GM21576 (cell line): ENCODE results near the gene DPYSL3.
"Not testable (repeated sequence)": the region's sequence is repeated elsewhere in the genome, so short reads cannot be mapped to it uniquely, and the experiment has no call there.

ENCODE experiments used
- ATAC-seq: cut with Tn5 transposase; IDR thresholded peaks from one replicate; pipeline ENCODE4 v1.9.1; 2021; ENCODE audit warnings: mild to moderate bottlenecking, moderate library complexity; ENCODE audit not compliant: unreplicated experiment

Gene DPYSL3

DNA sequence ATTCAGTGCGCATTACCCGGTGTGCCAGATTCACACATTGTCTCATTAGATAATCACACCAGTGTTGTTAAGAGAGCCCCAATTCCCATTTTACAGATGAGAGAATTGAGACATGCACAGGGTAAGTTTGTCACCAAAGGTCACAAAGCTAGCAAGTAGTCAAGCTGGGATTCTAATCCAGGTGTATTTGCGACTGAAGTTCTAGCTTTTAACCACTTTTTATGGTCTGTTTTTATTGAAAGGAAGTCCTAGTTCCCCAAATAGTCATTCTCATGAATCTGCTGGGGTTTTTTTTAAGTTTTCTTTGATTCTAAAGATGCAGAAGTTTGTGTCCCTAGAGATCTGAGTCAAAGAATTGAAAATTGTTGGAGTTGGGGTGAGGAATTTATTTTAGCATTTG lies 136.5 kb downstream of the DPYSL3 start:
- ATAC-seq, result no peak

DNA sequence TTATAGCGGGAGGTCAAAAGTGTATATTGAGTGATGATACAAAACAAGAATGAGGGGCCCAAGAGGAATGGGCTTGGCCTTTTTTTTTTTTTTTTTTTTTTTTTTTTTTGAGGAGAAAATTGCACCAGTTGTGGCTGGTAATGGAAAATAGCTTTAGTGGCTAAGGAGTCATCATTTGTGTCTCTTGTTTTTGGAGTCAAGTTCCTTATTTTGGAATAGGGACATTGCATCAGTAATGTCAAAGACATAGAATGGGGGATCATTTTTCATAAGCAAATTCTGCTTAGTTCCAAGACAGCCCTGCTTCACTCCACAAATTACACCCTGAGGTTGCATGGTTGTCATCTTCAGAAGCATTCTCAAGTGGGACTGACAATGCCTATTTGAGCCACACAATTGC lies 137.7 kb downstream of the DPYSL3 start:
- no peak for ATAC-seq

DNA sequence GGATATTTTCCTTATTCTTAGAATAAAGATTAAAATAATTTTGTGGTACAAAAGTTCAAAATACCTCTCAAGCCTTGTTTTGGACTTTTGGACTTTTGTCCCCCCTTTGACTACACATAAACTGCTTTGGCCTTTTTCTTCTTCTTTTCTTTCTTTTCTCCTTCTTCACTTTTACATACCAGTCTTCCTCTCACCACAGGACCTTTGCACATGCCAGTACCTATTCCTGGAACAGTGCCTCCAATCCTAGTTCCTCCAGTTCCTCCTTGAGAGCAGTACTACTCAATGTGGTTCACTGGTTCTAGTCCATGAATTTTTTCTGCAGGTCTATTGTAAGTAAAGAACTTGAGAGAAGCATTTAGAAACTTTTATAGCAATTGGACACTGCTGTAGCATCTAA lies 138.6 kb downstream of the DPYSL3 start:
- ATAC-seq, result no peak

DNA sequence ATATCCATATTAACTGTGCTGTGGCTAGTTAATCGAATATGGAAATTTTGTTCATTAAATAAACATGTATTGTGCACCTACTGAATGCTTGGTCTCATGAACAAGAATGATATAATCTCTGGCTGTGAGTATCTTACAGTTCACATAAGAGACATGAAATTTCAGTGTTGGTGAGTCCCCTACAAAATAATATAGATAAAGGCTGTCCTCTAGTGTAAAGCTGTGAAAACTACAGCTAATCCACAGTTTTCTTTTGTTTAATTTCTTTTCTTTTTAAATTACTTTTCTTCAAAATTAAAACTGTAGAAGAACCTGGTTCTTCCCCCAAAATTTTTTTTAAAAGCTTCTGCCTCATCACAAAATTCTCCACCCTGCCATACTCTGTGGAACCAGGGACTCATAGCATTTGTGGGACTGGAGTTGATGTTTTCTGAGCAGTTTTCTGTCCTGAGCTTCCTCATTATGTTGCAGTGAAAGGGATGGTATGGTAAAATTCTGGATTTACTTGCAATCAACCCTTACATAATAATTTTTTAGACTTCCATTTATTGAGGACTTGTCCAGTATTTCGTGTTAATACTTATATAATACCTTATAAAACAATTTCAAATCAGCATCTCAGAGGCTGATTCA lies 140.0 kb downstream of the DPYSL3 start:
- ATAC-seq, result no peak

DNA sequence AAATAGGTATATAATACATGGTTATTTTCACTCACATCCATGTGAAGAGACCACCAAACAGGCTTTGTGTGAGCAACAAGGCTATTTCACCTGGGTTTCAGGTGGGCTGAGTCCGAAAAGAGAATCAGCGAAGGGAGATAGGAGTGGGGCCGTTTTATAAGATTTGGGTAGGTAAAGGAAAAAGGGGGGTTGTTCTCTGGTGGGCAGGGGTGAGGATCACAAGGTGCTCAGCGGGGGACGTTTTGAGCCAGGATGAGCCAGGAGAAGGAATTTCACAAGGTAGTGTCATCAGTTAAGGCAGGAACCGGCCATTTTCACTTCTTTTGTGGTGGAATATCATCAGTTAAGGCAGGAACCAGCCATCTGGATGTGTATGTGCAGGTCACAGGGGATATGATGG lies 142.5 kb downstream of the DPYSL3 start:
- not testable (repeated sequence) for ATAC-seq

DNA sequence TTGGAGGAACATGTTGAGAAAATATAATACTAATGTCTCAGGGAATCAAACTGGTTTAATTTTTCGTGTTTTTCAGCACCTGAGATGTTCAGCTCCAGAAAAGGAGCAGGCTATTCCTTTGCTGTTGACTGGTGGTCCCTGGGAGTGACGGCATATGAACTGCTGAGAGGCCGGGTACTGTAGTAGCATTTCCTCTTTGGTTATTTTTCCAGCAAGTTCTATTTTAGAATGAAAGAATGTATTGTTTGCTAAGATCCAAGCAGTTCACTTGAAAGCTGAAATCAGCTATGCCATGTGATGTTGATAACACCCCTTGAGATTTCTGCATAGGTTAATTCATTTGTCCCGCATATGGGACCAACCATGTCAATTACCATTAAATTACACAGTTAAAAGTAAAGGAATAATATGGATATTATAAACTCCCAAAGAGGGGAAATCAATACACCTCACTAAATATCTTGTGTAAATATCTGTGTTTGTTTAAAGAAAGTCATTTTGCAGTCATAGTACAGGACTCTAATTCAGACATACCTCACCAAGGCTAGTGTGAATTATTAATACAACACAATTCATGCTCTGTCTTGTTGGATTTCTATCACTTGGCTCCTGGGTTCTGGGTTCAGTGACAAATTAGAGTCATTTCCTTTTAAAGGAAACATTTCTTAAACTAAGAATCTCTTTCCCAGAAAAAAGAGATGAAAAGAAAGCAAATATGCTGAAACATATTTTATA lies 148.3 kb downstream of the DPYSL3 start:
- ATAC-seq, result no peak

DNA sequence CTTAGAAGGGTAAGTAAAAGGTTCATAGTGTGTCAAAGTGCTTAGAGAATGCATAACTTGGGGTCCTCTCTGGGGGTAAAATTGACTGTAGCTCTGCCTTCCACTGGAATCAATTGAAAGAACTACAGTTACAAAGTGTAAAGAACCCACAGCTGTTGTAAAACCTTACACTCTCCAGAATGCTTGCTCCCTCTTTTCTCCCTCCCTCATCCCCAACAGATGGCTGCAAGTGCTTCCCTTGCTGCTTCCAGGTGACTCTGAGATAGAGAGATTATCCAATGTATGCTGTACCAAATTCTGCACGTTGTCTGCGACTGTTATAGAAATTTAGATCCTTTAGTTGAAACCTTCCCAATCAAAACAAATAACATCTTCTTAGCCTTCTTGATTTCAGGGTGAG lies 149.1 kb downstream of the DPYSL3 start:
- no peak for ATAC-seq

DNA sequence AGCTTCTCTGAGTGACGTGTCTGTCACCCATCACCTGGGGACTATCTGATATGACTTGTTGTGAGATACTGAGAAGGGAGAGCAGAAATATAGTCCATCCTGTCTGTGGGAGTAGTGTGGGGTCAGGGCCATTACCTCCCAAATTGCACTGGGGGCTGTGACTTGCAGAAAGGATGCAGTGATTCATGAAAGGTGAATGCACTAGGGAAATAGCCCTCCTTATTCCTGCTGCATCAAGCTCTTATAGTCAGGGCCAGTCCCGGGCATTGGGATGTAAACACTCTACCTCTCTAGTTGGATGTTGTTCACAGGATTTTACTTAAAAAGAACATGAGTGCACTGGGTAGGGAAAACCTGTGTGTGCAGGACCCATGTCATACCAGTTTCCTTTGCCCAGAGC lies 150.3 kb downstream of the DPYSL3 start:
- ATAC-seq, result no peak

DNA sequence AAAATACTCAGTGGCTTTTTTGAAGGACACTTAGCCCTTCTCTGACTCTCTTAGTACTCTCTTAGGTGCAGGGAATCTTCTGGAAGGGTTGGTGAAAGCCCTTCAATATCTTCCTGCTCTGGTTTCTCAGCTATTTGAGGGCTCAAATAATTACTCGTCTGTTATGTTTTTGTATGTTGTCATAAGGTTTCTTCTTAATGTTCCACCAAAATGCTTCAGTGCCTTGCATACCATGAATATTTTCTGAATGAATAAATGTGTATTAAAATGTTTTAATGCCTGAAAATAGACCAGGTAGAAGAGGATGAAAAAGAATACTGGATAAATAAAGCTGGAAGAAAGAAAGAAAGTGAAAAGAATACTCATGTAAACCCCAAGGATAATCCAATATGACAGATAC lies 150.8 kb downstream of the DPYSL3 start:
- ATAC-seq, result no peak

DNA sequence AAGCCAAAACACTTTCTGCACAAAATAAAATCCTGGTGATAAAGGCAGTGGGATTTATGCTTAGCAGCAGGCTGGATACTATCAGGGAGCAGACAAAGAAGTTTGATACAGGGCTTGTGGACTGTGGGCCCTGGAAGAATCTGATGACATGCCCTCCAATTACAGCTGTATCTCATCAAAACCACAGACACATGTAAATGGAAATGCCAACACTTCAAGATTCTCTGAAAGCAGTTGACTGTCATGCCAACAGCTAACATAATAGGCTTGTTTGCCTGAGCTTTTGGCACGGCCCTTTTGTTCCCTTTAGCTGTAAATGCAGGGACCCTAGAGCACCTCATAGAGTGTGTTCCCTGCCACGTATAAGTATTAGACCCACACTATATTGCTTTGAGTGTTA lies 160.6 kb downstream of the DPYSL3 start:
- ATAC-seq, result no peak

DNA sequence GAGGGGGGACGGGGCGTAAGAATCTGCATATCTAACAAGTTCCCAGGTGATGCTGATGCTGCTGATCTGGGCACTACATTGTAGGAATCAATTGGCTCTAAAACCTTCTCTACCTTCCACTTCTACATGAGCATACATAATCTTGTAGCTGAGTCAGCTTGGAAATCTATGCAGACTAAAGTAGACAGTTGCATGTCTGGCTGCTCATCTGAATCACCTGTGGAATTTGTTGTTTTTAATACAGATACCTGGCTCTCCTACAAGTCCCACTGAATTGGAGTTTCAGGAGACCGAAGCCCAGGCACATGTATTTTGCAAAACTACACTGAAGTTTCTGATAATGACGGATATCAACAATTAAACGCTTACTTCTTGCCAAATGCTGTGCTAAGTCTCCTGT lies 161.4 kb downstream of the DPYSL3 start:
- ATAC-seq, result no peak

DNA sequence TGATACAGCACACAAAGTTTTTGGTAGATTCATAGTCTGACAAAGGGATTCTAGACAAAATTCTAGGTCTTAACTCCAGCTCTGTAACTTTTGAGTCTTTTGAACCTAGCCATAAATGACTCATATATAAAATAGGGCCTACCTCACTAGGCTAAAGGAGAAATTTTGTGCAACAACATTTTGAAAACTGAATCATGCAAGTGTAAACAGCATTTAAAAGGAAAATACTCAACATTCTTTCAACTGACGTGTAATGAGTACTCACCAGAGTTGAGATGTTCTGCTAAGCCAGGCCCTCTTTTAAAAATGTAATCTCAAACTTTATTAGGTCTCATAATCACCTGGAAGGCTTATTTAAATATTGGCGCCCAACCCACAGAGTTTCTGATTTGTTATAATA lies 161.8 kb downstream of the DPYSL3 start:
- ATAC-seq, result no peak

DNA sequence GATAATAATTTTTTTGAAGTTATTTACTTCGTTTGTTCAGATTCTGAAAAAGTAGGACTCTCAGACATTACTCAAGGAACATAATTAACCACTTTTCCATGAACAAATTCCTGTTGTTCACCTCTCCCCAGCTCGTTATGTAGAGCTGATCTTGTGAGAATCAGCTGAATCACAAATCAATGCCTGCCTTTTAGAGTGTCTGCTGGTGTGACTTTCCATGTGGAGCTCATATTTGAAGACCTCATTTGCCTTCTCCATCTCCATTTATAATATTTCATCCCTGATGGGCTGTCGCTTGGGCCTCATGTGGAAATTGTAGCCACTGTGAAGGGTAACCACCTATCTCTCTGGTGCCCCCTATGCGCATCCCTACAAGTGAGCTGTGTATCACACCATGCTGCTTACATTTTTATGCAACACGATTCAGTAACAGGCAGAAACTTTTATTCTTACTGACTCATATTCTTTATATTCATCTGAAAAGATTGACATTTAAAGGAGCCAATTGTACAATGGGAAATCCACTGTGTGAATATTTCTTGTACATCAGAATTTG lies 163.8 kb downstream of the DPYSL3 start:
- ATAC-seq, result no peak

DNA sequence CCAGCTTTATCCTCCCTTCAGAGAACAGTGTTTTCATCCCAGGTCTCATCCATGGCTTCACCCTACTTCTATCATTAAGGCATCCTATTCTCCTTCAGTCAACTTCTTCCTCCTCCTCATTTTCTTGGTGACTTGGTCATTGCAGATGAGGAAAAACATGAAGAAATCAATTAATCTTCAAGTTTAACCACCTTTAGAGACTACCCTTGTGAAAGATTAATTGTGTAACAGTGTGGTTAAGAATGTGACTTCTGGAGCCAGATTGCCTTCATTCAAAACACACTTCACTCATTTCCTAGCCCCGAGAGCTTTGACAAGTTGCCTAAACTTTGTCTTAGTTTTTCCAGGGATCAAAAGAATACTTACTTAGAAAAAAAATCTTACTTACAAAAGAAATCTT lies 165.0 kb downstream of the DPYSL3 start:
- no peak for ATAC-seq

DNA sequence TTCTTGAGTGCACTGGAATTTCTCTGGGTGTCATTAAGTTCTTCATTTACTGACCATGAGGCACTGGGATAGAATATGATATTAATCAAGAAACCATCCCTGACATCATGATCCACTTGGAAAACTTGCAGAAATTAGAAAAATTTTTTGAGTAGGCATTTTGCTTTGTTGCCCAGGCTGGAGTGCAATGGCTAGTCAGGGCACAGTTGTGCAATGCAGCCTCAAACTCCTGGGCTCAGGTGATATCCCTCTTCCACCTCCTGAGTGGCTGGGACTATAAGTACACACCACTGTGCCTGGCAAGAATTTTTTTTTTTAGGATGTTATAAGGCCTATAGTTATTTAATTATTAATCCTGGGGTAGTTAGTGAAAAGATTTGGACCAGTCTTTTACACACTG lies 168.5 kb downstream of the DPYSL3 start:
- no peak for ATAC-seq

DNA sequence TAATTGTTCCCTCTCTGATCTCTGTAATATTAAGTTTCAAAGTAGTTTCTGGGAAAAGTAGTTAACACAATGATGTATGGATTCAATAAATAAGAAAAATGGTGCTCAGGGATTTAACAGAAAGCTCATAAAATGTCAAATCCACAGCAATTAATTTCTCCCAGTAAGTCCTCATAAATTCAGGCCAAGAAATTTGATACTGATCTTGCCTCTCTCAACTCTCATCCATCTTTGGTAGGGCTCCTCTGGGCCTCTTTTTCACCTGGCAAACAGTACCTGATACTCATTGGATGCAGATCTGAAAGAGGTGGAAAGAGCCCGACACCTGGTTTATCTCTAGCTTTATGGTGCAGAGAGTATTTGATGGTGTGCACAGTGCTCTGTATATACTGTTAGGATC lies 168.9 kb downstream of the DPYSL3 start:
- no peak for ATAC-seq
